Liver (tissue), 3 donors: ENCODE data around the gene STOM.

ENCODE experiments used
- GABPA ChIP-seq, 2 donors: IDR thresholded peaks in 1 of 2; conservative IDR thresholded peaks in 1 of 2; 2 replicates each; pipeline ENCODE4 v1.6.1; 2016; ENCODE audit warnings: antibody characterized with exemption in 2 of 2, mild to moderate bottlenecking in 1 of 2, moderate library complexity in 1 of 2
- HNF4A ChIP-seq, 2 donors: conservative IDR thresholded peaks; 2 replicates each; pipeline ENCODE4 v1.6.1; 2016; ENCODE audit warnings: antibody characterized with exemption in 2 of 2, mild to moderate bottlenecking in 2 of 2
- RAD21 ChIP-seq, 2 donors: IDR thresholded peaks; 2 replicates each; pipeline ENCODE4 v1.6.1; 2016; ENCODE audit warnings: antibody characterized with exemption in 2 of 2, mild to moderate bottlenecking in 2 of 2
- SP1 ChIP-seq: IDR thresholded peaks from 2 replicates; pipeline ENCODE4 v1.6.1; 2018; ENCODE audit warnings: antibody characterized with exemption, mild to moderate bottlenecking
- YY1 ChIP-seq: IDR thresholded peaks from 2 replicates; pipeline ENCODE4 v1.6.1; 2016; ENCODE audit warnings: antibody characterized with exemption, mild to moderate bottlenecking
- TF ChIP-seq, protein P1 (sequence below): fragments of 150-350 bp; IDR thresholded peaks from 2 replicates; pipeline ENCODE4 v1.5.1; 2017; ENCODE audit warnings: improper control_type of control experiment, low read depth, low read length; ENCODE audit not compliant: missing input control
- TF ChIP-seq, protein P2 (sequence below): IDR thresholded peaks from 2 replicates; pipeline ENCODE4 v1.6.1; 2016; ENCODE audit warnings: antibody characterized with exemption
- TF ChIP-seq, protein P3 (sequence below): IDR thresholded peaks from 2 replicates; pipeline ENCODE4 v1.6.1; 2016; ENCODE audit warnings: antibody characterized with exemption, mild to moderate bottlenecking
- donor health status: healthy.
- donor health status: healthy.

DNA sequence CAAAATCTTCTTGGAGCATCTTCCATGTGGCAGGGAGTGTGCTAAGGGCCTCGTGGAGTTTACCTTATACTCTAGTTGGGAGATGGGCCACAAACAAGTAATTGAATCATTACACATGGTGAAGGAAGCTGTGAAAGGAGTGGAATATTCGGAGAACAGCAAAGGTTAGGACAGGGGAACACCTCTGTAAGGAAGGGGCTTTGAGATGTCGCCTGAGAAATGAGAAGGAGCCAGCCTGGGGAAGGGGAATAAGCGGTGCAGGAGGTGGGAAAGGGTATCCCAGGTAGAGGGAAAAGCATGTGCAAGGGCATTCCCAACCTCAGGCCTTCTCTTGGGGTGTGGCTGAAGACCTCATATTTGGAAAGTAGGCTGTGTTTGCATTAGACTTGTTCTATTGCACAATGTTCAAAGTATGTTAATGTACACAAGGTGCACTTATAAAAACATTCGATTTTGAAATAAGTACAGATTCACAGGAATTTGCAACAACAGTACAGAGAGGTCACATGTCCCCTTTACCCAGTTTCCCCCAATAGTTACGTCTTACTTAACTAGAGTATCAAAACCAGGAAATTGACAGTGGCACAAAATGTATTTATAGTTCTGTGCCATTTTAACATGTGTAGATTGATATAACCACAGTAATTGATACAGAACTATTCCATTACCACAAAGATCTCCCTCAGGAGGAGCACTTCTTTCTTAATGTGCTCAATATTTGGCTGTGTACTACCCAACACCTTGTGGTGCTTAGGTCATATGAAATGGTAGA is 2.4 kb upstream of the STOM start:
- TF ChIP-seq, protein P1, sequence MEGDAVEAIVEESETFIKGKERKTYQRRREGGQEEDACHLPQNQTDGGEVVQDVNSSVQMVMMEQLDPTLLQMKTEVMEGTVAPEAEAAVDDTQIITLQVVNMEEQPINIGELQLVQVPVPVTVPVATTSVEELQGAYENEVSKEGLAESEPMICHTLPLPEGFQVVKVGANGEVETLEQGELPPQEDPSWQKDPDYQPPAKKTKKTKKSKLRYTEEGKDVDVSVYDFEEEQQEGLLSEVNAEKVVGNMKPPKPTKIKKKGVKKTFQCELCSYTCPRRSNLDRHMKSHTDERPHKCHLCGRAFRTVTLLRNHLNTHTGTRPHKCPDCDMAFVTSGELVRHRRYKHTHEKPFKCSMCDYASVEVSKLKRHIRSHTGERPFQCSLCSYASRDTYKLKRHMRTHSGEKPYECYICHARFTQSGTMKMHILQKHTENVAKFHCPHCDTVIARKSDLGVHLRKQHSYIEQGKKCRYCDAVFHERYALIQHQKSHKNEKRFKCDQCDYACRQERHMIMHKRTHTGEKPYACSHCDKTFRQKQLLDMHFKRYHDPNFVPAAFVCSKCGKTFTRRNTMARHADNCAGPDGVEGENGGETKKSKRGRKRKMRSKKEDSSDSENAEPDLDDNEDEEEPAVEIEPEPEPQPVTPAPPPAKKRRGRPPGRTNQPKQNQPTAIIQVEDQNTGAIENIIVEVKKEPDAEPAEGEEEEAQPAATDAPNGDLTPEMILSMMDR = no peak
- TF ChIP-seq SP1 = no peak
- no peak for TF ChIP-seq RAD21 (IDR thresholded peaks at IDR 0.05)
- peak; percentile 34 to 61 for TF ChIP-seq HNF4A (conservative IDR thresholded peaks at IDR 0.05)
- TF ChIP-seq GABPA (IDR thresholded peaks at IDR 0.05 in 1 of 2, conservative IDR thresholded peaks at IDR 0.05 in 1 of 2) = no peak
- TF ChIP-seq, protein P2, sequence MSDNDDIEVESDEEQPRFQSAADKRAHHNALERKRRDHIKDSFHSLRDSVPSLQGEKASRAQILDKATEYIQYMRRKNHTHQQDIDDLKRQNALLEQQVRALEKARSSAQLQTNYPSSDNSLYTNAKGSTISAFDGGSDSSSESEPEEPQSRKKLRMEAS = peak; percentile 57
- peak; percentile 19 for TF ChIP-seq YY1
- TF ChIP-seq, protein P3, sequence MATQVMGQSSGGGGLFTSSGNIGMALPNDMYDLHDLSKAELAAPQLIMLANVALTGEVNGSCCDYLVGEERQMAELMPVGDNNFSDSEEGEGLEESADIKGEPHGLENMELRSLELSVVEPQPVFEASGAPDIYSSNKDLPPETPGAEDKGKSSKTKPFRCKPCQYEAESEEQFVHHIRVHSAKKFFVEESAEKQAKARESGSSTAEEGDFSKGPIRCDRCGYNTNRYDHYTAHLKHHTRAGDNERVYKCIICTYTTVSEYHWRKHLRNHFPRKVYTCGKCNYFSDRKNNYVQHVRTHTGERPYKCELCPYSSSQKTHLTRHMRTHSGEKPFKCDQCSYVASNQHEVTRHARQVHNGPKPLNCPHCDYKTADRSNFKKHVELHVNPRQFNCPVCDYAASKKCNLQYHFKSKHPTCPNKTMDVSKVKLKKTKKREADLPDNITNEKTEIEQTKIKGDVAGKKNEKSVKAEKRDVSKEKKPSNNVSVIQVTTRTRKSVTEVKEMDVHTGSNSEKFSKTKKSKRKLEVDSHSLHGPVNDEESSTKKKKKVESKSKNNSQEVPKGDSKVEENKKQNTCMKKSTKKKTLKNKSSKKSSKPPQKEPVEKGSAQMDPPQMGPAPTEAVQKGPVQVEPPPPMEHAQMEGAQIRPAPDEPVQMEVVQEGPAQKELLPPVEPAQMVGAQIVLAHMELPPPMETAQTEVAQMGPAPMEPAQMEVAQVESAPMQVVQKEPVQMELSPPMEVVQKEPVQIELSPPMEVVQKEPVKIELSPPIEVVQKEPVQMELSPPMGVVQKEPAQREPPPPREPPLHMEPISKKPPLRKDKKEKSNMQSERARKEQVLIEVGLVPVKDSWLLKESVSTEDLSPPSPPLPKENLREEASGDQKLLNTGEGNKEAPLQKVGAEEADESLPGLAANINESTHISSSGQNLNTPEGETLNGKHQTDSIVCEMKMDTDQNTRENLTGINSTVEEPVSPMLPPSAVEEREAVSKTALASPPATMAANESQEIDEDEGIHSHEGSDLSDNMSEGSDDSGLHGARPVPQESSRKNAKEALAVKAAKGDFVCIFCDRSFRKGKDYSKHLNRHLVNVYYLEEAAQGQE = peak; percentile 3
